Islet of Langerhans (tissue), 1 donor: ENCODE data around the gene SLC2A4.

Experiments used
- FAIRE-seq: peaks from one replicate; lab custom pipeline; 2011; peaks lifted over from hg19 to GRCh38; lab: Jason Lieb, UNC

The SLC2A4 gene

GRCh38 chr17:7279448-7279847, 2.1 kb upstream of the SLC2A4 start:
- FAIRE-seq: no peak

DNA sequence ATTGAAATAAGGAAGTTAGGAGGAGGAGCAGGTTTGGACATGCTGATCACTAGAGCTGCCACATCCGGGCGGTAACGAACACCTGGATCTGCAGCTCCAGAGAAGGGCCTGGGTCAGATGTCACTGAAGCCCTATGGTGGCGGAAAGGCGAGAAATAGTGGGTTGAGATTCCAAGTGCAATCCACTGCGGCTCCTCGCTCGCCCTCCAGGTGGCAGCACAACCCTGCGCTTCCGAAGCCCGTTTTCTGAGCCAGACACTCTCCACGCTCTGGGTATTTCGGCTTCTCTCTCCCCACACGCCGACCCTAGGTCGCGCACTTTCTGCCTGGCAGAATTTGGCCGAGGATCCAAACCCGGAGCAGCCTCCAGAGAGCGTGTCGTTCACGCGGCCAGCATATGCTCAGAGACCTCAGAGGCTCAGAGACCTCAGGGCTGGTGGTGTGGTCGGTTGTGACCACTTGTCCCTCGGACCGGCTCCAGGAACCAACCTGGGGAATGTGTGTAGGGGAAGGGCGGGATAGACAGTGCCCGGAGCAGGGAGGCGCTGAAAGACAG, 922 bp upstream of the SLC2A4 start:
- FAIRE-seq: peak; percentile 45

DNA sequence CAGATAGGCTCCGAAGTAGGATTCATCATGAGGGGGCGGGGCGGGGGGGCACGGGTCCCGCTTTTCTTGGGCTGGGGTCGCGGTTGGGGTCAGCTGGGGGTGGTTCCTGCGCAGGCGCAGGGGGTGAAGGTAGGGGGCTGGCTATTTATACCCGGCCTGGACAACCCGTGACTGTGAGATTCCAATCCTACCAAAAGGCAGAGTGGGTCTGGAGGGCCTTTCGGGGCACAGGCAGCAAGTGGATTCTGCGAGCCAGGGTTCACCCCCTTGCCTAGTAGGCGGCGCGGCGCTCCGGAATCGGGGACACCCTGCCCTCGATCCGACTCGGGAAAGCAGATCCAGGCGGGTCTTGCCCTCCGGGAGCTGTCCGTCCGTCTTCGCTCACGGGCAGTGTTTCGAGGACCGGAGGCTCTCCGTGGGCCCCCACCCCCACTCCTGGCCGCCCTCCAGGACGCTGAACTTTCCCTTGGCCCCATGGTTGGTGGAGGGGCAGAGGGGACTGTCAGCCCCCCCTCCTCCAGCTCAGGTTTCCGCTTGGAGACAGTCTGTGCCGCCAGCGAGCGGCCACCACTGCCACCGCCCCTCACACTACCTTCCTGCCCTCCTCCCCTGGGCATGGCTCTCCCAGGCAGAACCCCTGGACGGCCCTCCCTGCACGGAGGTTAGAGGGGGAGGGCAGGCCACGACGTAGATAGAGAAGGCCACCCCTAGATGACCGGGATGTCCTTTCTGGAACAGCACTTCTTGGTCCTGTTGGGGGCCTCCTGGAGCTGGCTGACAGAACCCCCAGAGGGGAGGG, 634 bp downstream of the SLC2A4 start:
- no peak for FAIRE-seq

DNA sequence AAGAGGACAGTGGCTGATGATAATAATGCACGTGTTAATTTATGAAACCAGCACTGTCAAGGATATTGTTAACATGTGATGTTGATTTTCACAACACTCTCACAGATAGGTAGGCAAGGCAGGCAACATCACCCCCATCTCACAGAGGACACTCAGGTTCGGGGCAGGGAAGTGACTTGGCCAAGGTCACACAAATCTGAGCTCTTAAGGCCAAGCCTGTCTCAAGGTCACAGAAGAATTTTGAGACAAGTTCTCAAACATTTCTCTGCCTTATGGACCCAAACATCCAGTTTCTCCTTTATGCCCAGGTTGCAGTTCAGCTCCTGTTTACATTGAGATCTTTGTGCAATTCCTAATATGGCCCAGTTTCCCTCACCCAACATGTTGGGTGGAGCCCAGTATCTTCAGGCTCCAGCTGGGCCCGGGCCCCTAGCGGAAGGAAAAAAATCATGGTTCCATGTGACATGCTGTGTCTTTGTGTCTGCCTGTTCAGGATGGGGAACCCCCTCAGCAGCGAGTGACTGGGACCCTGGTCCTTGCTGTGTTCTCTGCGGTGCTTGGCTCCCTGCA, 1.3 kb downstream of the SLC2A4 start:
- FAIRE-seq: no peak

DNA sequence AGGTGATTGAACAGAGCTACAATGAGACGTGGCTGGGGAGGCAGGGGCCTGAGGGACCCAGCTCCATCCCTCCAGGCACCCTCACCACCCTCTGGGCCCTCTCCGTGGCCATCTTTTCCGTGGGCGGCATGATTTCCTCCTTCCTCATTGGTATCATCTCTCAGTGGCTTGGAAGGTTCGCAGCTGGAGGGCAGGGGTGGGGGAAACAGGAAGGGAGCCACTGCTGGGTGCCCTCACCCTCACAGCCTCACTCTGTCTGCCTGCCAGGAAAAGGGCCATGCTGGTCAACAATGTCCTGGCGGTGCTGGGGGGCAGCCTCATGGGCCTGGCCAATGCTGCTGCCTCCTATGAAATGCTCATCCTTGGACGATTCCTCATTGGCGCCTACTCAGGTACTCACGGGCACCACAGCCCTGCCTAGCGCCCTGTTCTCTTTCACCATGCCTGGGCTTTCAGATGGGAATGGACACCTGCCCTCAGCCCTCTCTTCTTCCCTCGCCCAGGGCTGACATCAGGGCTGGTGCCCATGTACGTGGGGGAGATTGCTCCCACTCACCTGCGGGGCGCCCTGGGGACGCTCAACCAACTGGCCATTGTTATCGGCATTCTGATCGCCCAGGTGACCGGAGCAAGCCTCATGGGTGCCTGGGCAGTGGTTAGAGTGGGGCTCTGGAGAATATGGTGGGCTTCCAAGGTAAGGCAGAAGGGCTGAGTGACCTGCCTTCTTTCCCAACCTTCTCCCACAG, 2.1 kb downstream of the SLC2A4 start:
- FAIRE-seq: no peak

DNA sequence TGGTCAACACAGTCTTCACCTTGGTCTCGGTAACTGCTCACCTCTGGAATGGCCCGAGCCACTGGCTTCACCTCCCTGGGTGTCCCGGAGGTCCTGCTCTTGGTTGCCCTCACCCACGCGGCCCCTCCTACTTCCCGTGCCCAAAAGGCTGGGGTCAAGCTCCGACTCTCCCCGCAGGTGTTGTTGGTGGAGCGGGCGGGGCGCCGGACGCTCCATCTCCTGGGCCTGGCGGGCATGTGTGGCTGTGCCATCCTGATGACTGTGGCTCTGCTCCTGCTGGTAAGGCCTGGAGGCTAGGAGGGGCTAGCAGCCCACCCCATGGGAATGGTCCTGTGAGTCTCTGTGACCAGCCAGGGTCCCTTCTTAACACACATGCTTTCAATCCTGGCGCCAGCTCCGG, 3.4 kb downstream of the SLC2A4 start:
- no peak for FAIRE-seq

GRCh38 chr17:7285679-7286078, 4.2 kb downstream of the SLC2A4 start:
- FAIRE-seq: no peak

DNA sequence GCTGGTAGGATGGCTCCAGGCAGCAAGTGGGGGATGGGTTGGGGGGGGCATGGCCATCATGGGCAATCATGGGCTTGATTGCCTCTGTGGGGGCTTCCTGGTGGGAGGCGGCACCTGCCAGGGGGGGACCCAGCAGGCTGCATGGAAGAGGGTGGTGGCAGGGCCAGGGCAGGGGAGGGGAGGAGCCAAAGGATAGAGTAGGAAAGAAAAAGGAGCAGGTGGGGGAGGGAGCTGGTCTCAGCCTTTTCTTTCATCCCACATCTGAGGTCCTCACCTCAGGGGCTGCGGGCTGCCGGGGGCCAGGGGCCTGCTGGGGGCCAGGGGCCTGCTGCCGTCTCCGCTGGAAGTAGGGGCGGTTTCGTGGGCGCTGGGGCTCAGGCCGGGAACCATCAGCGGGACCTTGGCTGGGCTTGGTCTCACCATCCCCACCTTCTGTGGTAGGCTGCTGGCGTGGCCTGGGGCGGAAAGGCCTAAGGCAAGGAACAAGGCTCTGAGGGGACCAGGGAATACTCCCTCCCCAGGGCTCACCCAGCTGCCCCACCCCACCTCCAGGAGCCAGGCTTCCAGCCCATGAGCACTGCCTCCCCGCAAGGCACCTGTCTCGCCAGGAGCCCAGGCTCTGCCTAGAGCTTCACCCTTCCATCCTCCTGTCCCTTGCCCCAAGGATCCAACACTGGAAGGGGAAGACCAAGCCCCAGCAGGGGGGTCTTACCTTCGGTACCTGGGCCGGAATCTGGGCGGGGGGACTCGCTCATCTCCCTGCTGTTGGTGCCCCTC, 7.9 kb downstream of the SLC2A4 start:
- FAIRE-seq: no peak

DNA sequence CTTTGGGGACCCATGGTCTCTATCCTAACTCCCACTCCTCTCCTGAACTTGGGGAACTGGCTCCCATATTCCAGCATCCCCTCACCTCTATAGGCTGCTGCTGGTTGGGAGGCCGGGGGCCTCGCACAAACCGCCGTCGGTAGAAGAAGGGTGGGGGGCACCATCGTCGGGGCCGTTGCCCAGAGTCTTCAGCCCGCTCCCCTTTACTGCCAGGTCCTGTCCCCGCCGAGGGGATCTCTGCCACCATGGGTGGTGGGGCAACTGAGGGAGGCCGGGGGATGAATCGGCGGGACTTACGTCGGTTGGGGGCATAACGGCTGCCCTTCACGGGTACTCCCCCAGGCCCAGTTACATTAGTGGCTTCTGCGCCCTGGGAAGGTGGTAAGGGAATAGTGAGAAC, 8.6 kb downstream of the SLC2A4 start:
- FAIRE-seq: no peak

DNA sequence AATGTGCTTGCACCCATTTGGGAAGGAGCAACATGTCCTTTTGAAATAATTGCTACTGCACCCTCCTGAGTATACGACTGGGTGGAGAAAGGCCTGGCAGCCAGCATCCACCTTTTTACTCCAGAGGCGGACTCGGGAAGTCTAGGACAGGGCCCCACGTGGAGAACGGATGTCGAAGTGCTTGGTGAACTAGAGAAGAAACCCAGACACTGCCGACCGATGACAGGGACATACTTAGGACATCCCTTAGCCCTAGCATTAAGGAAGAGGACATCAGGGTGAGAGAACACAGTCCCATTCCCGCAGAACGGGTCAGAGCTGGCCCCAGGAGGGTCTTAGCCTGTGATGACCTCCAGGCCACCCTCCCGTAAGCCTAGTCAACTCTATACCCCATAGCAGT, 9.2 kb downstream of the SLC2A4 start:
- no peak for FAIRE-seq

DNA sequence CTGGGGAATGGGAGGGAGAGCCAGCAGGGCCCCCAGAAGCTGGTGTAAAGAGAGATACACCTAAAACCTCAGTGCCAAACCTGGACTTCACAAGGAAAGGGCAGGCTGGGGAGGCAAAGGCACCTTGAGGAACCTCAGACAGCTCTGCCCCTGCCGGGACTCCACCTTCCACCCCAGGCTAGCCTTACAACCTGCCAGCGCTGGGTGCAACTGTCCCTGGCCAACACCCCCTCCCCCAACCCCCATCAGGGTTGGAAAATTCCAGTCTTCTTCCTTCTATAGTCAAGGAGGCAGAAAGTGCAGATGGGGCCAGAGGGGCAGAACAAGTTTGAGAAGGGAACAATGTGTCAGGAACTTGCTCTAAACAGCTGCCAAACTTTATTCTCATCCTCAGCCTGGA, 10.7 kb downstream of the SLC2A4 start:
- FAIRE-seq: no peak

DNA sequence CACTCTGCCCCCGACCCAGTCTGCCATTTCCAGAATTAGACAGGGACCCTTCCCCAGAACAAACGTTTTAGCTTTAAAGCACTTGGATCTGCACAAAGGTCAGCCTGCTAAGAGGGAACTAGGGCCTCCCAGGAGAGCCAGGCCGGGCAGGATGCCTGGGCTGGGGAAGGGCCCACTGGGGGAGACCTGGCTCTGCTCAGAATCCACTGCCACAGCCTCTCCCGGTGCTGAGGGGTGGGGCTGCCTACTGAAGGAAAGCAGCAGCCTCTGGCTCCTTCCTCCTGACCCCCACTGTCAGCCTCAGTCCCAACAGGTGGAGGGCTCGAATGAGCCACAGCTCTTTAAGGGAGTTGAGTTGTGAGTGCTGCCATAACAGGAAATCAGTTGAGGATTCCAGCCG, 11.2 kb downstream of the SLC2A4 start:
- no peak for FAIRE-seq

GRCh38 chr17:7293159-7293558, 11.6 kb downstream of the SLC2A4 start:
- FAIRE-seq: no peak

- FAIRE-seq: no peak
Observed at GRCh38 chr17:7293816-7294613, 12.5 kb downstream of the SLC2A4 start.

DNA sequence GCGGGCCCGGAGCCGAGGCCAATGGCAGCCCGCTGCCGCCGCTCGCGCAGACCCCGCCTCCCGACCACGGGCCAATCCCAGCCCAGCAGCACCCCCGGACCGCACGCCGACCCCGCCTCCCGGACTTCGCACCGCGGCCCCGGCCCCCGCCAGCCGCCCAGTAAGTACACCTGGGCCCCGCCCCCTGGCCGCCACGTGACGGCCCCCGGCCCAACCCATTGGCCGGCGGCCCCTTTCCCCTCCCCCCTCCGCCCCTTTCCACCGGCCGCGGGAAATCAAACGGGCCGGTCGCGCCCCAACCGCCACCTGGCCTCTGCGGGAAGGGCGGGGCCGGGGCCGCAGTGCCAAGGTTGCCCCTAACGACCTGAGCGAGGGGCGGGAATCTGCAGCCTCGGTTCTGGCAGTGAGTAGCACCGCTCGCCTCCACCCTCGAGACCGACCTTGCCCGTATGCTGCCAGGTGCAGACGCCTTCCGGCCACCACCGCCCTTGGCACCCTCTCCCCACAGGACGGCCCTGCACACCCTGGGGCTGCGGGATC, 13.2 kb downstream of the SLC2A4 start, which contains the start of gene YBX2:
TSS of gene YBX2 (minus strand) at position 26 of the 540 bp plus-strand sequence. CDS start 139 bp downstream, outside the sequence.
- FAIRE-seq: no peak

DNA sequence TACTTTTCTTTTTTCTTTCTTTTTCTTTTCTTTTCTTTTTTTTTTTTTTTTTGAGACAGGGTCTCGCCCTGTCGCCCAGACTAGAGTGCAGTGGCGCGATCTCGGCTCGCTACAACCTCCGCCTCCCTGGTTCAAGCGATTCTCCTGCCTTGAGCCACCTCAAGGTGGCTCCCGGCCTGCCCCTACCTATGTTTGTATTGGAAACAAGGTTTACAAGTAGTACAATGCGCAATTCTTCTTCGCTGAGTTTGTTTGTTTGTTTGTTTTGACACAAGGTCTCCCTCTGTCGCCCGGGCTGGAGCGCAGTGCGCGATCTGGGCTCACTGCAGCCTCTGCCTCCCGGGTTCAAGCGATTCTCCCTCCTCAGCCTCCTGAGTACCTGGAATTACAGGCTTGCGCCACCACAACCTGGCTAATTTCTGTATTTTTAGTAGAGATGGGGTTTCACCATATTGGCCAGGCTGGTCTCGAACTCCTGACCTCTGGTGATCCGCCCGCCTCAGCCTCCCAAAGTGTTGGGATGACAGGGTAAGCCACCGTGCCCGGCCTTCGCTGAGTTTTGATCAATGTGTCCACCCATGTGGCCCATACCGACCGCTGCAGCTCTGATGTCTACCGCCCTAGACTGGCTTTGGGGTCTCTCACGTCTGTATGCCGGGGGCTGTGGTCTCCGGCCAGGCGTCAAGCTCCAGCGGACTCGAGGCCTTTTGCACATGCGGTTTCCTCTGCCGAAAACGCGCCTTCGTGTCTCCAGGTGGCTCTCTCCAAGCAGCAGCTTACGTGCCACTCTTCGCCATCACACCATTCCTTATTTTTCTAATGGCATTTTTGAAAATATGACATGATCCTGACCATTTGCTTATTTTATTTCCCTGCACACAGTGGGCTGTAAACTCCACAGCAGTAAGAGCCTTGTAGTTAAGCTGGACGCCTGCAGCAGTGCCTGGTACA, 14.0 kb downstream of the SLC2A4 start:
- FAIRE-seq: no peak

DNA sequence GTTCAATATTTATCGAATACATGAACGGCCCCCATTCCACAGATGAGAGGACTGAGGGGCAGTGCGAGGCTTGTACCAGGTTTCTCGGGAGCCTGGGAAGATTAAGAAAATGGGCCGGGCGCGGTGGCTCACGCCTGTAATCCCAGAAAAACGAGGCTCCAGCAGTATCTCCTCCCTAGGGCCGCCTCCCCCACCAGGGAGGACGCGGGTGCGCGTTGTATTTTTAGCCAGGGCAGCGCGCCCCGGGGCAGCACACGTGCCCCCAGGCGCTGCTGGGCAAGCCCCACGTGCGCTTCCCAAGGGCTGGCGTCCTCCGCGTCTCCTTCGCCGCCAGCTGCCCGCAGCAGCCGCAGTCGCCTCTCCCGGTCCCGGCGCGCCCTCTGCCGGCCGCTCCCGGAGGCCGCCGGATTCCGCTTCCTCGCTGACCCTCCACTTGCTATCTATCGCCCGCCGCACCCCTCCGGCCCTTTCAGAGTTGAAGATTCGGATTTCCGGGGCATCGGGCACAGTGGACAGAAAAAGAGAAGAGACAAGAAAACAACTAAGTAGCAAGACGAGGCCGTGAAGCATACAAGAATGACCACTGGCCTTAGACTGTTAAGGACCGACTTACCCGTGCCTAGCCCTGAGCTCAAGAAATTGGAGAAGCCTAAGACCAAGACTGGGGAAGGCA, 14.8 kb downstream of the SLC2A4 start:
- no peak for FAIRE-seq

- no peak for FAIRE-seq
Observed at GRCh38 chr17:7304179-7304578, 22.7 kb downstream of the SLC2A4 start.
